ENCODE data around the gene HCST.
"Not testable (repeated sequence)": the region's sequence is repeated elsewhere in the genome, so short reads cannot be mapped to it uniquely, and the experiment has no call there.

HCST gene

GRCh38 chr19:35904311-35905068 is 2.2 kb downstream of the HCST start:
- DNase-seq (ENCODE audit: low spot score) = no peak

- no peak for DNase-seq (ENCODE audit: low spot score)
Measured at GRCh38 chr19:35905178-35905727, 2.9 kb downstream of the HCST start.

GRCh38 chr19:35907377-35907745 is 5.0 kb downstream of the HCST start:
- DNase-seq (ENCODE audit: low spot score) = no peak

- DNase-seq (ENCODE audit: low spot score) = no peak
Measured at GRCh38 chr19:35908010-35908441, 5.7 kb downstream of the HCST start, which contains the start of gene TYROBP. TSS of gene TYROBP (minus strand) at chr19:35908295. CDS start at chr19:35908228, 67 bp downstream.

- DNase-seq (ENCODE audit: low spot score) = no peak
Measured at GRCh38 chr19:35908973-35909683, 6.8 kb downstream of the HCST start.

- DNase-seq (ENCODE audit: low spot score) = no peak
Measured at GRCh38 chr19:35909684-35910035, 7.3 kb downstream of the HCST start.

GRCh38 chr19:35910355-35910754 is 8.0 kb downstream of the HCST start:
- not testable (repeated sequence) for DNase-seq (ENCODE audit: low spot score)

- no peak for DNase-seq (ENCODE audit: low spot score)
Measured at GRCh38 chr19:35911173-35911572, 8.8 kb downstream of the HCST start.

GRCh38 chr19:35911790-35912189 is 9.5 kb downstream of the HCST start:
- no peak for DNase-seq (ENCODE audit: low spot score)

- DNase-seq (ENCODE audit: low spot score) = no peak
Measured at GRCh38 chr19:35913589-35913988, 11.3 kb downstream of the HCST start.

- DNase-seq (ENCODE audit: low spot score) = no peak
Measured at GRCh38 chr19:35915443-35915842, 13.1 kb downstream of the HCST start.

GRCh38 chr19:35919306-35919705 is 17.0 kb downstream of the HCST start:
- DNase-seq (ENCODE audit: low spot score) = no peak

GRCh38 chr19:35921012-35921411 is 18.7 kb downstream of the HCST start:
- DNase-seq (ENCODE audit: low spot score) = no peak

GRCh38 chr19:35925501-35925900 is 23.2 kb downstream of the HCST start:
- DNase-seq (ENCODE audit: low spot score) = no peak

GRCh38 chr19:35928507-35928906 is 26.2 kb downstream of the HCST start:
- no peak for DNase-seq (ENCODE audit: low spot score)

GRCh38 chr19:35929876-35930275 is 27.5 kb downstream of the HCST start:
- no peak for DNase-seq (ENCODE audit: low spot score)

GRCh38 chr19:35931161-35931873 is 29.0 kb downstream of the HCST start:
- peak; percentile 100 for DNase-seq (ENCODE audit: low spot score)

- no peak for DNase-seq (ENCODE audit: low spot score)
Measured at GRCh38 chr19:35931874-35932202, 29.5 kb downstream of the HCST start.

- DNase-seq (ENCODE audit: low spot score) = no peak
Measured at GRCh38 chr19:35932291-35932936, 30.1 kb downstream of the HCST start.

GRCh38 chr19:35935911-35936737 is 33.8 kb downstream of the HCST start, which contains the start of gene LRFN3:
TSS of gene LRFN3 (plus strand) at chr19:35936374. CDS start at chr19:35939426, 3,052 bp downstream.
- DNase-seq (ENCODE audit: low spot score) = peak; percentile 69

GRCh38 chr19:35936738-35937268 is 34.5 kb downstream of the HCST start:
- no peak for DNase-seq (ENCODE audit: low spot score)
